ENCODE data around the gene TP53TG5. TPM values are rescaled to one million over a fixed set of nuclear protein-coding genes. Genes with fewer than 3 reads are reported as not detected.

Gene TP53TG5
- total RNA-seq, 1 donor from 2014 or later, result not detected

DNA sequence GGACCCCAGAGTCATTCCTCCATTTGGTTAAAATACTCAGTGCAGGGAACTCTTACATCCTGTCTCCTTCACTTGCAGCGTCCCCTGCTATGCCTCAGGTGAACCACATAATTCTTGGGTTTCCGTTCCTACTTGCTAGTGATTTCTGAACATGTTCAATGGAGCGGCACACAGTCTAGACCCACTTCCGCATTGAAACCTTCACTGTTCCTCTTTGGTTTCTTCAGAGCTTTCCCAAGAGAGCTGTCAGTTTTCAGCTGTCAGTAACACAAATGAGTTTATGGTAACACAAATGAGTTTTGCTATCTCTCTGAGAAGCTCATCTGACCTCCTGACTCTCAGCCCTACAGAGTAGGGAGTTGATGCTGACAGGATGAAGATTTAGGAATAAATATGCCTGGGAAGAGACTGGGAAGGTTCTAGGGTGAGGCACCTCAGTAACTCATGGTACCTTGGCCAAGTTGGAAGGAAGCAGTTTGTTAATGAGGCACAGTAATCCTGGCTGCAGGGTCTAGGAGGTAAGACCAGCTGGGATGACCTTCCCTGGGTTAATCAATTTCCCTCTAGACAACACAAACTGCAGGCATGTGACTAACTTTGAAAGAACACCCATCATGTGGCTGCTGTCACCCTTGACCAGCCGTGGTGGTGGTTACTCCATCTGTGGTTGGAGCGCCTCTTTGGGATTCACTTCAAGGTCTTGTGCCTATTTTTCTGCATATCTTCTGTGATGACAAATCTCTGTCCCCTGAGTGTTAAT, 9.7 kb downstream of the TP53TG5 start:
- H3K9me3 ChIP-seq (ENCODE audit: control insufficient read depth in 3 of 3, low read length in 3 of 3), result no peaks in the 10 kb centered on the region
- peaks cover 16 to 30% (median 17%) of the 10 kb centered on the region in 3 donors for H3K4me1 ChIP-seq (ENCODE audit: control insufficient read depth in 3 of 3, insufficient read depth in 3 of 3, low read length in 3 of 3)
- peaks cover 13 to 42% (median 34%) of the 10 kb centered on the region in 3 donors for H3K36me3 ChIP-seq (ENCODE audit: control insufficient read depth in 3 of 3, insufficient read depth in 3 of 3, low read length in 3 of 3)

DNA sequence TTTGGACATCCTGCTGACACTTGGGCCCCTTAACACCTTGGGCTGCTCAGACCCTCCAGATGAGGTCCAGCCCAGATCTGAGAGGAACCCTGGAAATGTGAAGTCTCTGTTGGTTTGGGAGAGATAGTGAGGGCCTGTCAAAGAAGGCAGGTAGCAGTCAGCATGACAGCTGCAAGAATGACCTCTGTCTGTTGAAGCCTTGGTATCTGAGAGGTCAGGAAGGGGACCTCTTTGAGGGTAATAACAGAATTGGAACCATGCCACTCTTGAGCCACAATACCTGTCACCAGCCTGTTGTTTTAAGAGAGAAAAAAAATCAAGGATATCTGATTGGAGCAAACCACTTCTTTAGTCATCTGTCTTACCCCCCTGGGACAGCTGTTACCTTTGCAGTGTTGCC, 11.0 kb downstream of the TP53TG5 start:
- no peak overlapping the region for H3K27ac ChIP-seq (ENCODE audit: low read depth, low read length)
- no peak overlapping the region for H3K9ac ChIP-seq (ENCODE audit: low read depth in 1 of 3, low read length in 3 of 3)
- H3K36me3 ChIP-seq (ENCODE audit: control insufficient read depth in 3 of 3, insufficient read depth in 3 of 3, low read length in 3 of 3), result peaks cover 13 to 42% (median 34%) of the 10 kb centered on the region in 3 donors
- H3K4me1 ChIP-seq (ENCODE audit: control insufficient read depth in 3 of 3, insufficient read depth in 3 of 3, low read length in 3 of 3), result peaks cover 12 to 26% (median 17%) of the 10 kb centered on the region in 3 donors
- H3K27me3 ChIP-seq (ENCODE audit: control insufficient read depth in 3 of 3, insufficient read depth in 3 of 3, low read length in 3 of 3), result no peaks in the 10 kb centered on the region
- no peak overlapping the region for H3K4me3 ChIP-seq (ENCODE audit: low read length in 3 of 3)
- no peaks in the 10 kb centered on the region for H3K9me3 ChIP-seq (ENCODE audit: control insufficient read depth in 3 of 3, low read length in 3 of 3)

More for the DNA sequence above, 9.7 kb downstream of the TP53TG5 start:
- H3K4me3 ChIP-seq (ENCODE audit: low read length in 3 of 3), result no peak overlapping the region
- no peaks in the 10 kb centered on the region for H3K27me3 ChIP-seq (ENCODE audit: control insufficient read depth in 3 of 3, insufficient read depth in 3 of 3, low read length in 3 of 3)
- no peak overlapping the region for H3K27ac ChIP-seq (ENCODE audit: low read depth, low read length)
- H3K9ac ChIP-seq (ENCODE audit: low read depth in 1 of 3, low read length in 3 of 3), result no peak overlapping the region

DNA sequence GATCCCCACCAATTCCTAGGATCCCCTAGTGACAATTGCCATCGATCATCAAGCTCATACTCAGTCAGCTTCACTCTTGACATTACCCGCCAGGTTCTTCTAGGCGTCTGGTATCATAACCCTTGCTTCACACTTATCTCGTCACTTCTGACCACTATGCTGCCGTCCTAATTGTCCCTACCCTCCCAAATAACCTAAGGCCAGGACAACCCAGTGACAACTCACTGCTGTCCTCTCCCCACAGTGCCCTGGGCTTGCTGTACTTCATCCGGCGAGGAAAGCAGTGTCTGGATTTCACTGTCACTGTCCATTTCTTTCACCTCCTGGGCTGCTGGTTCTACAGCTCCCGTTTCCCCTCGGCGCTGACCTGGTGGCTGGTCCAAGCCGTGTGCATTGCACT, 11.5 kb downstream of the TP53TG5 start:
- H3K9me3 ChIP-seq (ENCODE audit: control insufficient read depth in 3 of 3, low read length in 3 of 3), result no peaks in the 10 kb centered on the region

DNA sequence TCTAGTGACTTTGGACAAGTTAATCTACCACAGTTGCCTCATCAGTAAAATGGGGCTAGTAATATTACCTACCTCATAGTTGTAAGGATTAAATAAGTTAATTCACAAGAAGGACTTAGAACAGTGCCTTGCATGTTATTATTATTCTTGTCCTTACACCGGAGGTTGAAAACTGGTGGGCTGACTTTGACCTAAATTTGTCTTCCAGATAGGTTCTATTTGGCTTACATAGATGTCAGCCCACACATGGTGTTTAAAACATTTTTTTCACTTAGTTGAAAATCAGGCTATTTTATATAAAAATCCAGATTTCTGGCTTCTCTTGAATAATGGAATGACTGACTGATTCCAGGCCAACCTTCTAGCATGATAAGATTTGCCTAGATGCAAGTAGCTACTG, 11.9 kb downstream of the TP53TG5 start:
- H3K27ac ChIP-seq (ENCODE audit: low read depth, low read length), result no peak overlapping the region
- no peaks in the 10 kb centered on the region for H3K9me3 ChIP-seq (ENCODE audit: control insufficient read depth in 3 of 3, low read length in 3 of 3)
- no peaks in the 10 kb centered on the region for H3K27me3 ChIP-seq (ENCODE audit: control insufficient read depth in 3 of 3, insufficient read depth in 3 of 3, low read length in 3 of 3)
- H3K4me3 ChIP-seq (ENCODE audit: low read length in 3 of 3), result no peak overlapping the region
- H3K4me1 ChIP-seq (ENCODE audit: control insufficient read depth in 3 of 3, insufficient read depth in 3 of 3, low read length in 3 of 3), result peaks cover 12 to 26% (median 17%) of the 10 kb centered on the region in 3 donors
- no peak overlapping the region for H3K9ac ChIP-seq (ENCODE audit: low read depth in 1 of 3, low read length in 3 of 3)
- H3K36me3 ChIP-seq (ENCODE audit: control insufficient read depth in 3 of 3, insufficient read depth in 3 of 3, low read length in 3 of 3), result peaks cover 13 to 42% (median 34%) of the 10 kb centered on the region in 3 donors

More for the DNA sequence above, 11.5 kb downstream of the TP53TG5 start:
- H3K27me3 ChIP-seq (ENCODE audit: control insufficient read depth in 3 of 3, insufficient read depth in 3 of 3, low read length in 3 of 3), result no peaks in the 10 kb centered on the region
- peaks cover 12 to 26% (median 17%) of the 10 kb centered on the region in 3 donors for H3K4me1 ChIP-seq (ENCODE audit: control insufficient read depth in 3 of 3, insufficient read depth in 3 of 3, low read length in 3 of 3)
- H3K9ac ChIP-seq (ENCODE audit: low read depth in 1 of 3, low read length in 3 of 3), result no peak overlapping the region
- no peak overlapping the region for H3K4me3 ChIP-seq (ENCODE audit: low read length in 3 of 3)
- peaks cover 13 to 42% (median 34%) of the 10 kb centered on the region in 3 donors for H3K36me3 ChIP-seq (ENCODE audit: control insufficient read depth in 3 of 3, insufficient read depth in 3 of 3, low read length in 3 of 3)
- no peak overlapping the region for H3K27ac ChIP-seq (ENCODE audit: low read depth, low read length)

DNA sequence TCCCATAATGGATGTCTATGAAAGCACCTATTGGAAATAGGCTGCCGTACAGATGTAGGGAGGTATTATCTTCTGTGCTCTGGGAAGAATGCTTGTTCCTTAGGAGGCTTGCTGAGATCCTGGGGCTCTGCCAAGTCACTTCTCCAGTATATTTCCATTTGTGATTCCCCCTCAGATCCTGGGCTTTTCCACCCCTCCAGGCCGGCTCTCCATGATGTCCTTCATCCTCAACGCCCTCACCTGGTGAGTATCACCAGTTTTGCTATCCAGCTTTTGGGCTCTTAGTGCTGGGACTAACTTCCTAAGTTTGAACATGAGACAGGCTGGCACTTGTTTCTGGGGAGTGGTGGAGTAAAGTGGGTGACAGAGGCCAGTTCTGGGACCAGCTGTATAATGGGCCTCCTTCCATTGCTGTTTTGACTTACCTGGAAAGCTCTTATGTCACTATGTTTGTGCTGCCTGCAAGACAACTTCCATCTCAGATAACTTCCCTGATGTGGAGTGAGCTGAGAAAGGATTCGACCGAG, 12.6 kb downstream of the TP53TG5 start:
- Histone ChIP-seq H3K36me3 (ENCODE audit: control insufficient read depth in 3 of 3, insufficient read depth in 3 of 3, low read length in 3 of 3) (peaks cover 13 to 42% (median 34%) of the 10 kb centered on the region in 3 donors), H3K4me1 (ENCODE audit: control insufficient read depth in 3 of 3, insufficient read depth in 3 of 3, low read length in 3 of 3) (peaks cover 12 to 26% (median 17%) of the 10 kb centered on the region in 3 donors), H3K27me3 (ENCODE audit: control insufficient read depth in 3 of 3, insufficient read depth in 3 of 3, low read length in 3 of 3) (no peaks in the 10 kb centered on the region), H3K4me3 (ENCODE audit: low read length in 3 of 3) (no peak overlapping the region), H3K27ac (ENCODE audit: low read depth, low read length) (no peak overlapping the region), H3K9me3 (ENCODE audit: control insufficient read depth in 3 of 3, low read length in 3 of 3) (no peaks in the 10 kb centered on the region), H3K9ac (ENCODE audit: low read depth in 1 of 3, low read length in 3 of 3) (no peak overlapping the region)

DNA sequence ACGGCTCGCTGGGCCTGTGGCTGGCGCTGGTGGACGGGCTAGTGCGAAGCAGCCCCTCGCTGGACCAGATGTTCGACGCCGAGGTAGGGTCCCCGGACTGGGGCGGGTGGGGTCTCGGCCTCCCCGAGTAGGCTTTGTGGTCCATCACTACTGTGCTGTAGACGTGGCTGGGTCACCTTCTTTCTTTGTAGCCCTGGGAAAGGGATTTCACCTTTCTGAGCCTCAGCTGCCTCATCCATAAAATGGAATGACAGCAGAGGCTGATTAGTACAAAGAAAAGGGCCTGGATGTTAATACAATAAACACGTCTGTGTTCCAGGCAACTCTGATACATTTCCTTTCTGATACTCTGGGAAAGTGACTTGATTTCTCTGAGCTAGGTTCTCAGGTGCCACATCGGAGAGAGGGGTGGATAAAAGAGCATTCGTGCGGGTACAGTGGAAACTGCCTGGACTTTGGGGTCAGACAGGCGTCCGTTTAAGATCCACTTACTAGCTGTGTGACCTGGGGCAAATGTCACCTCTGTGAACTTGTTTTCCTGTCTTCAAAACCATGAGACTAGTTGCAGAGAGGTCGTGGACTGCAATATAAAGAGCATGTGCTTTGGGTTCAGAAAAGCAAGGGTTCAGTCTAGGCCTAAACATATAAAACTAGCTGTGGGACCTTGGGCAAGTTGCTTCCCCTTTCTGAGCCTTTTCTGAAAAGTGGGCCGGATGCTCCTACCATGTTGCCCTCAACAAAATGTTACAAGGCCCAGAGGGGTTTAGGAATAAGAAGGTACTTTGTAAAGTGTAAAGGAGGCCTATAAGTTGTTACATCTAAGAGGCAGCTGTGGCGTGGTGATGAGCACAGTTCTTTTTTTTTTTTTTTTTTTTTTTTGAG, 14.3 kb downstream of the TP53TG5 start:
- Histone ChIP-seq H3K36me3 (ENCODE audit: control insufficient read depth in 3 of 3, insufficient read depth in 3 of 3, low read length in 3 of 3) (peaks cover 13 to 39% (median 34%) of the 10 kb centered on the region in 3 donors), H3K27ac (ENCODE audit: low read depth, low read length) (peak overlapping the region; percentile 96), H3K4me1 (ENCODE audit: control insufficient read depth in 3 of 3, insufficient read depth in 3 of 3, low read length in 3 of 3) (peaks cover 24 to 38% (median 25%) of the 10 kb centered on the region in 3 donors), H3K4me3 (ENCODE audit: low read length in 3 of 3) (peak overlapping the region; percentile 89 to 95 (median 91)), H3K9ac (ENCODE audit: low read depth in 1 of 3, low read length in 3 of 3) (peak overlapping the region; percentile 94 to 99 (median 96)), H3K27me3 (ENCODE audit: control insufficient read depth in 3 of 3, insufficient read depth in 3 of 3, low read length in 3 of 3) (no peaks in the 10 kb centered on the region), H3K9me3 (ENCODE audit: control insufficient read depth in 3 of 3, low read length in 3 of 3) (no peaks in the 10 kb centered on the region)

DNA sequence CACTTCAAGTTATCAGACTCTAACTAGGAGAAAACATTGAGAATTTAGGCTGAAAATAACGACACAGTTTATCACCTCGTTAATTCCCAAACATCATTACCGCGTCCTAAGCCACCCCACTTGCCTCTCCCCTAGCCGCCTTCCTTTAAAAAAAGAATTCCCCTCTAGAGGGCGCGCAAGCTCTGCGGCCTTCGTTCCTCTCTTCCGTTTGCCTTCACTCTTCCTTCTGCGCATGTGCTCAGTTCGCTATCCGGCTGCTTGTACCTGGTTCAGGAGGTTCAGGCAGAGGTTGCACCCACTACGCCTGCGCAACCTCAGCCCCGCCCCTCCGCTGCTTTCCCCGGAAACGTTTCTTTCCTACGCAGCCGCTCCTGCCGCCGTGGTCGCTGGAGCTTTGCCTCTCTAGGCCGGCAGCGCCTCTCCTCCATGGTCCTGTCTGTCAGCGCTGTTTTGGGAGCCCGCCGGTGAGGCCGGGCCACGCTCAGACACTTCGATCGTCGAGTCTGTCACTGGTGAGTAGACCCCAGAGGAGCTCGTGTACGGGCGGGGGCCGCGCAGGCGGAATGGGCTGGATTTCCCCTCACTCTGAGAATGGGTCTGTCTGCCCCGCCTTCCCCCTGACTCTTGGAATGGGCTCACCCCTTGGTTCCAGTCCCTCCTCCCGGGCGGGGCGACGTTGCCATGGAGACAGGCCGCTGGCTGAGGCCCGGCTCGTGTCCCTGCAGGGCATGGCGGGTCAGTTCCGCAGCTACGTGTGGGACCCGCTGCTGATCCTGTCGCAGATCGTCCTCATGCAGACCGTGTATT, 15.1 kb downstream of the TP53TG5 start, which contains the start of gene SYS1:
SYS1 (plus strand) TSS at position 353 of the 807 bp plus-strand sequence; CDS start at position 729, 376 bp downstream.
- peak within 1 kb of the TSS; percentile 89 to 95 (median 91) for H3K4me3 ChIP-seq (ENCODE audit: low read length in 3 of 3)
- no peaks in the 10 kb centered on the region for H3K27me3 ChIP-seq (ENCODE audit: control insufficient read depth in 3 of 3, insufficient read depth in 3 of 3, low read length in 3 of 3)
- peaks cover 13 to 33% (median 29%) of the 10 kb centered on the region in 3 donors for H3K36me3 ChIP-seq (ENCODE audit: control insufficient read depth in 3 of 3, insufficient read depth in 3 of 3, low read length in 3 of 3)
- H3K27ac ChIP-seq (ENCODE audit: low read depth, low read length), result peak within 1 kb of the TSS; percentile 96
- peak within 1 kb of the TSS; percentile 94 to 99 (median 96) for H3K9ac ChIP-seq (ENCODE audit: low read depth in 1 of 3, low read length in 3 of 3)
- no peaks in the 10 kb centered on the region for H3K9me3 ChIP-seq (ENCODE audit: control insufficient read depth in 3 of 3, low read length in 3 of 3)
- H3K4me1 ChIP-seq (ENCODE audit: control insufficient read depth in 3 of 3, insufficient read depth in 3 of 3, low read length in 3 of 3), result peaks cover 30 to 47% (median 33%) of the 10 kb centered on the region in 3 donors

DNA sequence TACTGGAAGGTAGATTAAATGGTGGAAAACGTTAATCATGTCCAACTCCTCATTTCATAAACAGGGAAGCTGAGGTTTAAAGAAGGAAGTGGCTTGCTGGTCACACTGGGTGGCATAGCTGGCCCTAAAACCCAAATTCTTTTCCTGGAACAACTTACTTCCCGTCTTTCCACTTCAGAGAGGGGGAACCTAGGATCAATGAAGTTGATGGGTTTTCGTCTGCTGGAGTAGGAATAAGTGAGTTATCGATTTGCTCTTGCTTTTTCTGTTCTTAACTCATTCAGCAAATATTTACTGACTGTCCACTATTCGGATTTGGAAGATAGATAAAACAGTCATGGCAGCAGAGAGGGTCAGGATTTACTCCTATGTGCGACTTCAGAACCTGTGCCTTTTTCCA, 16.3 kb downstream of the TP53TG5 start:
- Histone ChIP-seq H3K27me3 (ENCODE audit: control insufficient read depth in 3 of 3, insufficient read depth in 3 of 3, low read length in 3 of 3) (no peaks in the 10 kb centered on the region), H3K4me1 (ENCODE audit: control insufficient read depth in 3 of 3, insufficient read depth in 3 of 3, low read length in 3 of 3) (peaks cover 39 to 57% (median 44%) of the 10 kb centered on the region in 3 donors), H3K9me3 (ENCODE audit: control insufficient read depth in 3 of 3, low read length in 3 of 3) (no peaks in the 10 kb centered on the region), H3K36me3 (ENCODE audit: control insufficient read depth in 3 of 3, insufficient read depth in 3 of 3, low read length in 3 of 3) (peaks cover 5 to 21% (median 16%) of the 10 kb centered on the region in 3 donors), H3K27ac (ENCODE audit: low read depth, low read length) (no peak overlapping the region), H3K4me3 (ENCODE audit: low read length in 3 of 3) (no peak overlapping the region), H3K9ac (ENCODE audit: low read depth in 1 of 3, low read length in 3 of 3) (no peak overlapping the region)

Data from skeletal muscle tissue (tissue), 4 donors.